Erythroblast (primary cell): Measurements from ENCODE around the gene NEK5.

Source experiments
- DNase-seq, 2 experiments: peaks; one replicate each; lab custom pipeline; 2025; lab: John Stamatoyannopoulos, UW
- GATA1 ChIP-seq: IDR thresholded peaks from 2 replicates; pipeline ENCODE4 v1.6.1; 2011; ENCODE audit warnings: low read depth, mild to moderate bottlenecking, control low read depth, low read length, moderate library complexity
- POLR2A ChIP-seq: IDR thresholded peaks from 2 replicates; pipeline ENCODE4 v1.6.1; 2011; ENCODE audit warnings: mild to moderate bottlenecking, low read length

NEK5 gene

DNA sequence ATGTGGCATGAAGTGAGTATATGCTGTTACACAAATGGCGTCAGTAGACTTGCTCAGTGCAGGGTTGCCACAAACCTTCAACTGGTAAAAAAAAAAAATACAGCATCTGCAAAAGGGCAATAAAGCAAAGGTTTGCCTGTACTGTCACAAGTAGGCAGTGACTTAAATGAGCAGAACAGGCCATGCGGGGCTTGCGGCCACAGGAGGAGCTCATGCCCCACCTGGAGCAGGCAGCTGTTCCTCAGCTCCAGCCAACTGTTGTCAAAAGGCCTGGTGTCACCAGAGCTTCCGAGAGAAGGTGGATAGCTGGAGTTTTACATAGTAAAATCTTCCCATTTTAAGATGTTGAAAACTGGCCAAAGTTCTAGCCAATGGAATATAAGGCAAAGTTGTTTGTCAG is 125.3 kb downstream of the NEK5 start:
- TF ChIP-seq POLR2A (no peak), GATA1 (no peak)
- DNase-seq, result no peak

DNA sequence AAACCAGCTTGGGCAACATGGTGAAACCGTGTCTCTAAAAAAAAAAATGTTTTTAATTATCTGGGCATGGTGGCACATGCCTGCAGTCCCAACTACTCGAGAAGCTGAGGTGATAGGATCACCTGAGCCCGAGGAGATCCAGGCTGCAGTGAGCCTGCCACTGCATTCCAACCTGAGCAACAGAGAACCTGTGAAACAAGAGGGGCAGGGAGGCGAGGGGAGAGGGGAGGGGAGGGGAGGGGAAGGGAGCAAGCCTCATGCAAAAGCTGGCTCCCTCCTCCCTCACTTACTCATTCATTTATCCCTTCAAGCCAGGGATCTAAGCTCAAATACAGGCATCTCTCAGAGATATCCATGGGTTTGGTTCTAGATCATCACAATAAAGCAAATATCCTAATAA is 126.5 kb downstream of the NEK5 start:
- no peak for TF ChIP-seq GATA1
- no peak for TF ChIP-seq POLR2A

DNA sequence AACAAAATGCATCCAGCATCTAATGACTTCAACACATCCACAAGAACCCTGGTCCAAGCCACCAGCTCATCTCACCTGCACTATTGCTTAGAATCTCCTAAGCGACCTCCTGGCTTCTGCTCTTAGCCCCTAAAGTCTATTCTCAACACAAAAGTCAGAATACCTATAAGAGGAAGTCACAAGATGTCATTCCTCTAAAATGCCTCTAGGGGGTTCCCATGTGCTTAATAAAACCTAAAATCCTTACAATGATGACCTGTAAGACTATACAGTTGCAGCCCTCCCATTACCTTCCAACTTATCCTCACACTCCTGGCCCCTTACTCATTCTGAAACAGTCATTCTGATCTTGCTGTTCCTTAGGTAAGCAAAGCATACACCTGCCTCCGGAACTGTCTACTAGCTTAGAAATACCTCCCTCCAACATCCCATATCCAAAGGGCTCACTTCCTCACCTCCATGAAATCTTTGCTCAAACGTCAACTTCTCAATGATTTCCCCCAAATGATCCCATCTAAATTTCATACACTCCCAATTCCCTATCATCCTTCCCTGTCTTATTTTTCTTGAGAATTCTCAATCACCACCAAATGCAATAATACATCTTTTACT is 127.6 kb downstream of the NEK5 start:
- TF ChIP-seq GATA1 (no peak), POLR2A (no peak)
- DNase-seq, result peak; percentile 59 to 67

More for the DNA sequence above, 126.5 kb downstream of the NEK5 start:
- DNase-seq, result no peak

DNA sequence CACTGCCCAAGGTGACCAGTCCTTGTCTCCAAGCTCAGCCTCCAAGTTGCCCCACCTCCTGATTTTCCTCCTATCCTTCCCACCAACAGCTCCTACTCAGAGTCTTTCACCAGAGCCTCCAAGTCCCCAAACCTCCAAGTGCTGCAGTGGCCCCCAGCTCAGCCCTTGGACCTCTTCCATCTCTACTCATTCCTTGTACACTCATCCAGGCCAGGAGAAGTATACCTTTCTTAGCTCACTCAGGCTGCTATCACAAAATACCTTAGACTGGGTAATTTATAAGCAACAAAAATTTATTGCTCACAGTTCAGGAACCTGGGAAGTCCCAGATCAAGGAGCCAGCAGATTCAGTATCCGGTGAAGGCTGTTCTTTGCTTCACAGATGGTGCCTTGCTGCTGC is 129.0 kb downstream of the NEK5 start:
- DNase-seq, result no peak
- TF ChIP-seq POLR2A (no peak), GATA1 (no peak)

DNA sequence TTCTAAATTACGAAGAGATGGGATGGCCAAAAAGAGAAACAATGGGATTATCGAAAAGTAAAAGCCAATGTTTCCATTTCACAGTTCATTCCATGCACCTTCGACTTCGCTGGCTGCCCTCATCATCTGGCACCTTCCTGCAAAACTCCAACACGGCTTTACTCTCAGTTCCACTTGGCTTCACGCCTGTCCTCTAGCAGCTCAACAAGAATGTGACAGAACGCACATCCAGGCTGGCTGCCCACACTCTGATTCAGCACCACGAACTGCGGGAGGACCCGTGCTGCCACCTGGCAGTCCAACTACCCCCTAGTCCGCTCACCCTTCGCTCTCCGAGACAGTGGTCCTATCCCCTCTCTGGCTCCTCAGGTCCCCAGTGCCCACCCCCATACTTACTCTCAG is 129.4 kb downstream of the NEK5 start:
- DNase-seq, result no peak
- no peak for TF ChIP-seq POLR2A
- TF ChIP-seq GATA1, result no peak

DNA sequence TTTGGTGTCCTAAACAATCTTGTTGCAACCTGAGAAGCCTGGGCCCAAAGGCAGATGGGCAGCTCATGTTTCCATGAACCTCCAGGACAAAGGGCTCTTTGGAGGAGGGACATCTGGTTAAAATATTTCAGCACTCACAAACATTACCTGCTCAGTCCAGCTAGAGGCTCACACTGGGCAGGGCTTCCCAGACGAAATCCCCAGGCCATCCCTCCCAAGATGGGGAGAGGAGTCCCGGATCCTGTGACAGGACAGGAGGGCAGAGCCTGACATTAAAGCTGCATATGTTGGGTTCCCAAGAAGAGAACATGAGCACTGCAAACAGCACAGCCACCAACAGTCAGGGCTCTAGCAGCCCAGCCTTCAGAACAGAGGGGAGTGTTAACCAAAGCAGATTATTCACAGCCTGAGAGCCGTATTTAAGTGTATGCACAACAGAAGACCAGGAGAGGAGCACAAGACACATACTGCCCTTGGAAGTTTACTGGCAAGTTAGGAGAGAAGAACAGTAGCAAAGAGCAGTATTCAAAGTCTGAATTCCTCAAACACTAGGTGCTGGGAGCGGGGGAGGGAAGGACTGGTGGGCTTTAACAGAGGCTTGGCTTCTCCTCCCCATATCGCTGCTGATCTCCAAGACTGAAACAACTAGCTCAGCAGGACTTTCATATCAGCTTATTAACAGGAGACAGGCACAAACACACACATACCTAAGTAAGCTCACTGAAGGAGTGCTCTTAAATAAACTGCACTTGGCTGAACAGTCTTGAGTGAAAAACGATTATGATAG is 130.0 kb downstream of the NEK5 start:
- DNase-seq, result peak in 1 of 2 experiments; percentile 18
- TF ChIP-seq GATA1, result no peak
- no peak for TF ChIP-seq POLR2A

DNA sequence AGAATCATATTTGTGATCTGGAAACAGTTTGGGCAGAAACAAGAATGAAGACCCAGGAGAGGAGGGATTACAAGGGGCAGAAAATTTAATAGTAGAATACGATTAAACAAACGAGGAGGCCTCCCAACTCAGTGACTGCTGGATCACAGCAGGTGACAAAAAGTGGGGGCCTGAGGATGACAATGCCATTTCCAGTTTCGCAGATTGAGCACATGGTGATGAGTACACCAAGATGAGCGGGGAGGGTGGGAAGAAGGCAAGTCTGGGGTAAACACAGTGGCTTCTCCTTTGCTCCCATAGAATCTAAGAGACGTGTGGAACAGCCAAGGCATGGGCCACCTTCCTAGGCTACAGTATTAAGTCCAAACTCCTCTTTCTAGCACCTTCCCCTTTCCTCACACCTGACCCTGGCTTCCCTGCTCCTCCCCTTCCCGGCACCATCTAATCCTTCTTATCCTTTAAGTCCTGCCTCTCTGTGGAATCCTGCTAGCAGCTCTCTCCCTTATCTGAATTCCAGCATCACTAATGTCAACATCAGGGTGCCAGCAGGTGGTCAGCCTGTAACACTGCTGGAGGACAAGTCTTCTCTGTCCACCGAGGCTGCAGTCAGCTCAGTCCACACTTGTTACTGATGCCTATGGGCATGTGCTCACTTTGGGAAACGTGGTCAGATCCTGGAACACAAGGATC is 131.1 kb downstream of the NEK5 start:
- DNase-seq, result no peak

DNA sequence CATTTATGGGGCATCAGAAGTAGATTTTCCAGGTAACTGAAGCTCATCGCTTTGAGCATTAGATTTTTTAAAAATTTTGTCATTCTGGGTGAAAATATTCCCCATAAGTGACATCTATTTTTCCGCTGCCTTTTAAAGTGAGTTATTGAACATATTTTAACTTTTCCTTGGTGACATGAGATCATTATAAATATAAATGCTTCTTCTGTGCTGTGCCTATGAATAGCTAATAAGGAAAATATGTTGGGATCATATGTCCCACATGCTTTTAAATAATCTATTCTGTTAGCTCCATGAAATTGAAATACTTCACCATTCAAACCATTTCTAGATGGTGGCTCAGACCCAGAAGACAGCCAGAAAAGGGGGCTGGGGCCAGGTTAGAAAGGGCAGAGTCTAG is 131.7 kb downstream of the NEK5 start:
- no peak for TF ChIP-seq GATA1
- no peak for TF ChIP-seq POLR2A
- no peak for DNase-seq

More for the DNA sequence above, 131.1 kb downstream of the NEK5 start:
- TF ChIP-seq GATA1 (no peak), POLR2A (no peak)

DNA sequence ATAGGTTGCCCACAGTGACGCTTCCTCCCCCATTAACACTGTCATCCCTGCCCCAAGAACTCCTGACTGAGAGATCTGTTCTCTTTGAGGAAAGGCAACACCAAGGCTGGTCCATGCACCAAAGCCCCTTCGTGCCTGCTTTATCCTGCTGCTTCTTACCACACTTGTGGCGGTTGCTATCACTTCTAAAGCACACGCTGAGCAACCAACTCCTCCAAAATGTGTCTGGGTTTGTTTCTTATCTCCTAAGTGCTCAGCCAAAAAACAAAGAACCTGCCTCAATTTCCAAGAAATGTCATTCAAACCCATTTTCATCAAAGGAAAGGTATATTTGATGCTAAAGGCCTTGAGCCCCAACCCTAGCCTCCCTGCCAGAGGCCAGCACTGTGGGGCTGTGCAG is 132.2 kb downstream of the NEK5 start:
- no peak for TF ChIP-seq GATA1
- TF ChIP-seq POLR2A, result peak; percentile 53

DNA sequence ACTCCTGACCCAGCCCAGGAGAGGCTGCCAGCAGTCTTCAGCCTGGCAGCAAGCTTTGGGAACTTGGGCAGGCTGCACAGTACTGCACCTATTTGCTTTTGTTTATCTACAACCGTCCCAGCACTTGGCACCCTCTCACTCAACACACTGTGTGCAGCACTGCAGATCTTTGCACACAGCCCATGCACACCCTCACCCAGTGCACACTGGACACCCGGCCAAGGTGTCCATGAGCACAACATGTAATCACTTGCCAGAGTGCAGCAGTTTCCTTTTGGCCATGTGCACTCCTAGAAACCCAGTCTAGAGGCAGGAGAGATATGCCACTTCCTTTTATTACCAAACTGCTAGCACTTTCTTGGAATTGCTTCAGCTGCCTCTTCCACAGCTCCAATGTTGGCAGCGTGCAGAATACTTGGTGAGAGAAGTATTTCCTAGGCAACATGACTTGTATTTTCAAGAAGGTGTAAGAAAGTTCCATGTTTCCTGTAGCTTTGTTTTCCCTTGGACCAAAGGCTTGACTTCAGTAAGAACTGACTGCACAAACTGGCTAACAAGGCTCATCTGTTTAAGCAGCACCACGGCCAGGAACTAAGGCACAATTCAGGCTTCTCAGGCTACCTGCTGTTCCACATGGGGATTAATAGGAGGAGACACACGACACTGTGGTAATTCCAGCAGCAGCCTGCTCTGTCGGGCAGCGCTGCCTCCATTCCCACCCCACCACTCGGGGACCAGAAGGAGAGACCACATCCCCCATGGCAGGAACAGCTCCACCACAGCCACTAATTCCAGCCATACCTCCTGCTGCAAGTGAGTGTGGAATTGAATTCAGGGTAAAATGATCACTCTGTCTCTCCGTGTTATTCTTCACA is 133.0 kb downstream of the NEK5 start:
- TF ChIP-seq GATA1 (no peak), POLR2A (peak; percentile 71)
- peak; percentile 29 to 51 for DNase-seq

More for the DNA sequence above, 132.2 kb downstream of the NEK5 start:
- DNase-seq, result peak; percentile 26 to 62

DNA sequence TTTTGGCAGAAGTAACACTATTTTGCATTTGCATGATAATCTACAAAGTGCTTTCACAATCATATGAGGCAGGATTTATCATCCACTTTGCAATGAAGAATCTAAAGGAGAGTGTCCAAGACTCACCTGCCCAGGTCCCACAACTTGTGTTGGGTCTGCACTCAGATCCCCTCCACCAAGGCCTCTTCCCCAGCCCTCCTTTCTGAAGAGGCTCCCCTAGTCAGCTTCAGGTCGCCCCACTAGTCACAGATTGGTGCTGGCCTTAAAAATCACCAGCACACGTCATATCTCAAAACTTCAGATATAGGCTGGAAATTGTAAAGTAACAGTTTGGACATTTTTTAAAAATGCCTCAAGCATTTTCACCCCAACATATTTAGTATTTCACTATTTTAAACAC is 135.2 kb downstream of the NEK5 start:
- no peak for DNase-seq
- TF ChIP-seq GATA1 (no peak), POLR2A (peak; percentile 52)

DNA sequence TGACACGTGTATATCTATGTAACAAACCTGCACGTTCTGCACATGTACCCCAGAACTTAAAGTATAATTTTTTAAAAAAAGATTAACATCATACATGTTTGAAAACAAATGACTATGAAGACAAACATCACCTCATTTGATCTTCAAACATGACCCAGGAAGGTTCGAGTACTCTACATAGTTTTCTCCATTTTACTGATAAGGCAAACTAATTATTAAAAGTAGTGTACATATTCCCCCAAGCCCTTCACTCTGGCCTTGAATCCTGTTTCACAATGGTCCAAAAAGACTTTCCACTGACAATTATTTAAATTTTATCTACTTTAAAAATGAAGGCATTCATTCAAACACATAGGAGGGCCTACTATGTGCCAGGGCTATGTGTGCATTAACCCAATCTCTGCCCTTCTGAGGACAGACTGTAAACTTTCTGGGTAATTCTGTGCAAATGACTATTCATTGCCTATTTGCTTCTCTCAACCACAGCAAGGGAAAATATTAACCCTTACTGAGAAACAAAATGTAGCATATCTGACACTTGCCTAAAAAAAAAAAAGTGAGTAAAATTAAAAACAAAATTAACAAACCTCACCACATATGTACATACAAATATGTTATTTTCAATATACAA is 139.8 kb downstream of the NEK5 start:
- no peak for DNase-seq
- no peak for TF ChIP-seq GATA1
- no peak for TF ChIP-seq POLR2A
